ENCODE data around the gene PCNT. TPM values are rescaled to one million over a fixed set of nuclear protein-coding genes. Genes with fewer than 3 reads are reported as not detected.
A peak's percentile ranks its signal among the peaks of the same experiment; 100 is the strongest.

The PCNT gene
- total RNA-seq, 1 experiment from 2014 or later = 41.0 TPM

GRCh38 chr21:46388896-46389295, 64.9 kb downstream of the PCNT start:
- DNase-seq (ENCODE audit: low spot score) = no peak
- Mint-ChIP-seq H3K9me3 (peaks cover 9% of the 10 kb centered on the region), H3K27ac (0 out of 2 replicates have a peak overlapping the region, but pooled peaks have one; percentile 34), H3K4me1 (no peaks in the 10 kb centered on the region), H3K36me3 (peaks cover 42% of the 10 kb centered on the region), H3K4me3 (no peak overlapping the region), H3K27me3 (ENCODE audit: low read depth) (no peaks in the 10 kb centered on the region)
- ChIA-PET POLR2A (no interaction called here), CTCF (no interaction called here)
- TF ChIP-seq AR (CRISPR knock-in tag; IDR thresholded peaks at IDR 0.05) (no peak), FOXP1 (CRISPR knock-in tag; IDR thresholded peaks at IDR 0.05; ENCODE audit: borderline replicate concordance) (no peak), ZNF138 (CRISPR knock-in tag; conservative IDR thresholded peaks at IDR 0.05) (no peak), ZNF317 (CRISPR knock-in tag; IDR thresholded peaks at IDR 0.05; ENCODE audit: borderline replicate concordance, low read depth) (no peak), ETV6 (CRISPR knock-in tag; IDR thresholded peaks at IDR 0.05) (no peak), IRF2 (CRISPR knock-in tag; IDR thresholded peaks at IDR 0.05; ENCODE audit: borderline replicate concordance, low read depth) (no peak), TP53 (CRISPR knock-in tag; IDR thresholded peaks at IDR 0.05) (no peak)
- TF ChIP-seq, protein P1, sequence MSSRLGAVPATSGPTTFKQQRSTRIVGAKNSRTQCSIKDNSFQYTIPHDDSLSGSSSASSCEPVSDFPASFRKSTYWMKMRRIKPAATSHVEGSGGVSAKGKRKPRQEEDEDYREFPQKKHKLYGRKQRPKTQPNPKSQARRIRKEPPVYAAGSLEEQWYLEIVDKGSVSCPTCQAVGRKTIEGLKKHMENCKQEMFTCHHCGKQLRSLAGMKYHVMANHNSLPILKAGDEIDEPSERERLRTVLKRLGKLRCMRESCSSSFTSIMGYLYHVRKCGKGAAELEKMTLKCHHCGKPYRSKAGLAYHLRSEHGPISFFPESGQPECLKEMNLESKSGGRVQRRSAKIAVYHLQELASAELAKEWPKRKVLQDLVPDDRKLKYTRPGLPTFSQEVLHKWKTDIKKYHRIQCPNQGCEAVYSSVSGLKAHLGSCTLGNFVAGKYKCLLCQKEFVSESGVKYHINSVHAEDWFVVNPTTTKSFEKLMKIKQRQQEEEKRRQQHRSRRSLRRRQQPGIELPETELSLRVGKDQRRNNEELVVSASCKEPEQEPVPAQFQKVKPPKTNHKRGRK (CRISPR knock-in tag; IDR thresholded peaks at IDR 0.05; ENCODE audit: borderline replicate concordance) = no peak
- no peak for ATAC-seq

DNA sequence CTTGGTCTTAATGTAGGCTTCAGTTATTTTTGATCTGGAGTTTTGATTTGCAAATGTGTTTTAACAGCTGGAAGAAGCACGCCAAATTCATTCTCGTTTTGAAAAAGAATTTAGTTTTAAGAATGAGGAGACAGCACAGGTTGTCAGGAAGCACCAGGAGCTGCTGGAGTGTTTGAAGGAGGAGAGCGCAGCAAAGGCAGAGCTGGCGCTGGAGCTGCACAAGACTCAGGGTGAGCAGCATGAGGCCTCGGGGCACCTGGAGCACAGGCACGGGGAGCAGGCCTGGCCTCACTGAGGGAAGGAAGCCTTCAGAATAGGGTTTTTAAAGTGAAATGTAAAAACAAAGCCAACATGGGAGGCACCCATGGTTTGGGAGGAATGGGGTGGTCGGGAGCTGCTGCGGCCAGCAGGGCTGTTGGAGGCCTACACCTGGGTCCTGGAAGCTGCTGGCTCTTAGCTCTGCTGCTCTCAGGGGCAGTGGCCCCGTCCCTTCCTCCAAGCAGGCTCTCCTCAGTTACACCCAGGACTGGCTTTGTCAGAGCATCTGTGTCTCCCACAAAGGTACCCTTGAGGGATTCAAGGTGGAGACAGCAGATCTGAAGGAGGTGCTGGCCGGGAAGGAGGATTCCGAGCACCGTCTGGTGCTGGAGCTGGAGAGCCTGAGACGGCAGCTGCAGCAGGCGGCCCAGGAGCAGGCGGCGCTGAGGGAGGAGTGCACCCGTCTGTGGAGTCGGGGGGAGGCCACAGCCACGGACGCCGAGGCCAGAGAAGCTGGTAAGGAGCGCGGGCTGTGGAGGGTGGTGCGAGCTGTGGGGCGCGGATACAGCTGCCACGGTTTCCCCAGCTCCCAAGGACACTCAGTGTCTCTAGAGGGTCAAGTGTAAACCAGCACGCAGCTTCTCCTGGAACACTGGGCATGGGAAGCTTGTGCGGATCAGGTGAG, 66.9 kb downstream of the PCNT start:
- Mint-ChIP-seq H3K27me3 (ENCODE audit: low read depth) (no peaks in the 10 kb centered on the region), H3K27ac (peak overlapping the region; percentile 80), H3K9me3 (no peaks in the 10 kb centered on the region), H3K4me3 (no peak overlapping the region), H3K36me3 (peaks cover 27% of the 10 kb centered on the region), H3K4me1 (no peaks in the 10 kb centered on the region)
- ATAC-seq = no peak
- TF ChIP-seq NFE2L1 (CRISPR knock-in tag; IDR thresholded peaks at IDR 0.05) (no peak), CDX4 (CRISPR knock-in tag; IDR thresholded peaks at IDR 0.05; ENCODE audit: borderline replicate concordance) (no peak), ELF4 (CRISPR knock-in tag; IDR thresholded peaks at IDR 0.05; ENCODE audit: low read depth) (no peak), ERG (CRISPR knock-in tag; IDR thresholded peaks at IDR 0.05) (no peak), FOXK1 (CRISPR knock-in tag; IDR thresholded peaks at IDR 0.05) (no peak), ZNF121 (CRISPR knock-in tag; IDR thresholded peaks at IDR 0.05) (no peak), ZNF138 (CRISPR knock-in tag; conservative IDR thresholded peaks at IDR 0.05) (no peak), ESRRA (CRISPR knock-in tag; IDR thresholded peaks at IDR 0.05; ENCODE audit: borderline replicate concordance) (no peak), CBFB (CRISPR knock-in tag; IDR thresholded peaks at IDR 0.05; ENCODE audit: low read depth) (no peak)
- TF ChIP-seq, protein P1 (CRISPR knock-in tag; IDR thresholded peaks at IDR 0.05; ENCODE audit: borderline replicate concordance) = no peak
- POLR2A ChIA-PET = no interaction called here
- no peak for DNase-seq (ENCODE audit: low spot score)
- CTCF ChIA-PET = interaction anchor here (1.1 to 1.5 kb wide), 2 partner anchors 9 to 32 kb away, joined by 3 read pairs; no protein-coding TSS in a partner anchor
